ENCODE measurements around the gene FREM3. TPM values are rescaled to one million over a fixed set of nuclear protein-coding genes. Genes with fewer than 3 reads are reported as not detected.
A peak's percentile ranks its signal among the peaks of the same experiment; 100 is the strongest.

FREM3 gene
- total RNA-seq, 1 donor from 2014 or later: not detected

- no peak for DNase-seq (ENCODE audit: low spot score)
- no peak overlapping the region for H3K4me2 ChIP-seq
- no peak overlapping the region for H3K4me3 Mint-ChIP-seq
Observed at GRCh38 chr4:143713553-143713952, 13.1 kb upstream of the FREM3 start.

GRCh38 chr4:143712155-143712550, 11.7 kb upstream of the FREM3 start:
- Mint-ChIP-seq H3K4me1 (no peaks in the 10 kb centered on the region), H3K9me3 (peaks cover 2% of the 10 kb centered on the region), H3K4me3 (no peak overlapping the region), H3K27me3 (ENCODE audit: insufficient read depth, low read depth) (no peaks in the 10 kb centered on the region), H3K27ac (no peak overlapping the region), H3K36me3 (no peaks in the 10 kb centered on the region)
- TF ChIP-seq EZH2phosphoT487 (IDR thresholded peaks at IDR 0.05) (no peak), EZH2 (IDR thresholded peaks at IDR 0.05) (no peak), CTCF (IDR thresholded peaks at IDR 0.05) (no peak)
- Histone ChIP-seq H4K20me1 (ENCODE audit: low read depth) (no peaks in the 10 kb centered on the region), H3K4me1 (peaks cover 8% of the 10 kb centered on the region), H2AFZ (replicated peaks) (peak overlapping the region; percentile 3), H3K36me3 (no peaks in the 10 kb centered on the region), H3K79me2 (ENCODE audit: low read depth) (no peaks in the 10 kb centered on the region), H3K9ac (no peak overlapping the region), H3K27me3 (no peaks in the 10 kb centered on the region), H3F3A (ENCODE audit: low read depth) (no peaks in the 10 kb centered on the region), H3K4me2 (no peak overlapping the region), H3K9me3 (ENCODE audit: low read depth) (no peaks in the 10 kb centered on the region), H3K27ac (no peak overlapping the region), H3K4me3 (no peak overlapping the region)
- no peak for DNase-seq (ENCODE audit: low spot score)

More at GRCh38 chr4:143713553-143713952, 13.1 kb upstream of the FREM3 start:
- Histone ChIP-seq H3K9ac (no peak overlapping the region), H3K79me2 (ENCODE audit: low read depth) (no peaks in the 10 kb centered on the region), H3K9me3 (ENCODE audit: low read depth) (no peaks in the 10 kb centered on the region), H3K27me3 (no peaks in the 10 kb centered on the region), H4K20me1 (ENCODE audit: low read depth) (no peaks in the 10 kb centered on the region), H3K36me3 (no peaks in the 10 kb centered on the region), H3K27ac (no peak overlapping the region), H3K4me3 (no peak overlapping the region), H2AFZ (replicated peaks) (no peak overlapping the region), H3K4me1 (peaks cover 8% of the 10 kb centered on the region), H3F3A (ENCODE audit: low read depth) (no peaks in the 10 kb centered on the region)
- no peaks in the 10 kb centered on the region for H3K4me1 Mint-ChIP-seq
- no peak overlapping the region for H3K27ac Mint-ChIP-seq
- H3K36me3 Mint-ChIP-seq: no peaks in the 10 kb centered on the region
- TF ChIP-seq CTCF (IDR thresholded peaks at IDR 0.05): no peak
- TF ChIP-seq EZH2phosphoT487 (IDR thresholded peaks at IDR 0.05): no peak
- no peak for TF ChIP-seq EZH2 (IDR thresholded peaks at IDR 0.05)
- no peaks in the 10 kb centered on the region for H3K9me3 Mint-ChIP-seq
- no peaks in the 10 kb centered on the region for H3K27me3 Mint-ChIP-seq (ENCODE audit: insufficient read depth, low read depth)

- peaks cover 8% of the 10 kb centered on the region for H3K4me1 ChIP-seq
- no peaks in the 10 kb centered on the region for H3K4me1 Mint-ChIP-seq
- H4K20me1 ChIP-seq (ENCODE audit: low read depth): no peaks in the 10 kb centered on the region
- peak; percentile 38 for DNase-seq (ENCODE audit: low spot score)
- no peaks in the 10 kb centered on the region for H3K36me3 ChIP-seq
- H3K79me2 ChIP-seq (ENCODE audit: low read depth): no peaks in the 10 kb centered on the region
- no peaks in the 10 kb centered on the region for H3K27me3 ChIP-seq
- H3K27me3 Mint-ChIP-seq (ENCODE audit: insufficient read depth, low read depth): no peaks in the 10 kb centered on the region
- no peaks in the 10 kb centered on the region for H3K36me3 Mint-ChIP-seq
- peak overlapping the region; percentile 3 for H2AFZ ChIP-seq (replicated peaks)
- no peak overlapping the region for H3K4me3 ChIP-seq
- TF ChIP-seq EZH2 (IDR thresholded peaks at IDR 0.05): no peak
- TF ChIP-seq CTCF (IDR thresholded peaks at IDR 0.05): peak; percentile 37
- H3K4me2 ChIP-seq: no peak overlapping the region
- H3K9me3 ChIP-seq (ENCODE audit: low read depth): no peaks in the 10 kb centered on the region
- H3K4me3 Mint-ChIP-seq: no peak overlapping the region
- H3K9me3 Mint-ChIP-seq: peaks cover 2% of the 10 kb centered on the region
- no peaks in the 10 kb centered on the region for H3F3A ChIP-seq (ENCODE audit: low read depth)
- no peak overlapping the region for H3K9ac ChIP-seq
- H3K27ac ChIP-seq: no peak overlapping the region
- H3K27ac Mint-ChIP-seq: no peak overlapping the region
Observed at GRCh38 chr4:143711543-143712154, 11.2 kb upstream of the FREM3 start.
